ENCODE data around the gene KCNQ1. TPM values are rescaled to one million over a fixed set of nuclear protein-coding genes. Genes with fewer than 3 reads are reported as not detected.

The KCNQ1 gene
- total and polyA plus RNA-seq, 12 donors = 11.0 to 447 (median 320) TPM

GRCh38 chr11:2461253-2461955, 16.6 kb downstream of the KCNQ1 start:
- H3K9me3 ChIP-seq (replicated peaks in 1 of 3) = no peaks in the 10 kb centered on the region
- H3K4me1 ChIP-seq (replicated peaks in 1 of 2) = peaks cover 51 to 73% of the 10 kb centered on the region in 2 donors
- intact Hi-C loops (cut with DNase I) = no loop called here
- H3K27ac ChIP-seq = peak overlapping the region; percentile 83 to 99 (median 92)
- H3K4me3 ChIP-seq = peak overlapping the region in 1 of 4 donors; percentile 49
- TF ChIP-seq POLR2A (IDR thresholded peaks at IDR 0.05) = peak; percentile 15 to 88
- TF ChIP-seq, protein P1, sequence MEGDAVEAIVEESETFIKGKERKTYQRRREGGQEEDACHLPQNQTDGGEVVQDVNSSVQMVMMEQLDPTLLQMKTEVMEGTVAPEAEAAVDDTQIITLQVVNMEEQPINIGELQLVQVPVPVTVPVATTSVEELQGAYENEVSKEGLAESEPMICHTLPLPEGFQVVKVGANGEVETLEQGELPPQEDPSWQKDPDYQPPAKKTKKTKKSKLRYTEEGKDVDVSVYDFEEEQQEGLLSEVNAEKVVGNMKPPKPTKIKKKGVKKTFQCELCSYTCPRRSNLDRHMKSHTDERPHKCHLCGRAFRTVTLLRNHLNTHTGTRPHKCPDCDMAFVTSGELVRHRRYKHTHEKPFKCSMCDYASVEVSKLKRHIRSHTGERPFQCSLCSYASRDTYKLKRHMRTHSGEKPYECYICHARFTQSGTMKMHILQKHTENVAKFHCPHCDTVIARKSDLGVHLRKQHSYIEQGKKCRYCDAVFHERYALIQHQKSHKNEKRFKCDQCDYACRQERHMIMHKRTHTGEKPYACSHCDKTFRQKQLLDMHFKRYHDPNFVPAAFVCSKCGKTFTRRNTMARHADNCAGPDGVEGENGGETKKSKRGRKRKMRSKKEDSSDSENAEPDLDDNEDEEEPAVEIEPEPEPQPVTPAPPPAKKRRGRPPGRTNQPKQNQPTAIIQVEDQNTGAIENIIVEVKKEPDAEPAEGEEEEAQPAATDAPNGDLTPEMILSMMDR (IDR thresholded peaks at IDR 0.05) = no peak
- no peaks in the 10 kb centered on the region for H3K36me3 ChIP-seq (replicated peaks in 1 of 2)
- peak; percentile 67 to 90 (median 88) for DNase-seq
- WGBS, 4 donors = 35 to 55% (median 44%) methylated on average over 10 to 17 of the region's 17 CpGs
- no peaks in the 10 kb centered on the region for H3K27me3 ChIP-seq

GRCh38 chr11:2461956-2462542, 17.2 kb downstream of the KCNQ1 start:
- H3K9me3 ChIP-seq (replicated peaks in 1 of 3) = no peaks in the 10 kb centered on the region
- peak in 3 of 7 donors; percentile 34 to 53 (median 39) for DNase-seq
- H3K4me3 ChIP-seq = peak overlapping the region in 1 of 4 donors; percentile 49
- H3K4me1 ChIP-seq (replicated peaks in 1 of 2) = peaks cover 58 to 77% of the 10 kb centered on the region in 2 donors
- TF ChIP-seq, protein P1 (IDR thresholded peaks at IDR 0.05) = no peak
- no peak for TF ChIP-seq POLR2A (IDR thresholded peaks at IDR 0.05)
- H3K27me3 ChIP-seq = no peaks in the 10 kb centered on the region
- WGBS, 4 donors = 54 to 76% (median 68%) methylated on average over 5 to 14 of the region's 14 CpGs
- H3K36me3 ChIP-seq (replicated peaks in 1 of 2) = no peaks in the 10 kb centered on the region
- intact Hi-C loops (cut with DNase I) = no loop called here
- H3K27ac ChIP-seq = peak overlapping the region; percentile 83 to 99 (median 92)

DNA sequence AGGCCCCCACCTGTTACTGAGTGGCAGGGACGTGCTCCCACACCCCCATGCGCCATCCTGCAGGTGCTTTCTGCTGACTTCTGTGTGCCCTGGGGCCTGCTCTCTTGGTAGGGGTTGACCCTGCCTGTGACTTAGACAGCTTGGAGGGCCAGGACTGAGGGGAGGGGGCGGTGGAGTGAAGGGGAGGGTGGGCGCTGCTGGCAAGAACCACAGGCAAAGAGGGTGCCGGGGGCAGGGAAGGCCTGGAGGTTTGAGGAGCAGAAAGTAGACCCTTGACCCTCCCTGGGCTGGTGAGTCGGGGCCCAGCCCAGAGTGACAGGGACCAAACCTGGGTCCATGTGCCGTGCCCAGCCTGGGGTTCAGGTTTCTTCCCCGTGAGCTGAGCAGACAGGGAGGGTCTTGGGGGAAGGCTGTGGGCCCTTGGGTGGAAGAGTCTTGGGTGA, 17.8 kb downstream of the KCNQ1 start:
- intact Hi-C loops (cut with DNase I) = no loop called here
- TF ChIP-seq, protein P1 (IDR thresholded peaks at IDR 0.05) = no peak
- no peak for TF ChIP-seq POLR2A (IDR thresholded peaks at IDR 0.05)
- Histone ChIP-seq H3K9me3 (replicated peaks in 1 of 3) (no peaks in the 10 kb centered on the region), H3K27me3 (no peaks in the 10 kb centered on the region), H3K4me1 (replicated peaks in 1 of 2) (peaks cover 63 to 77% of the 10 kb centered on the region in 2 donors), H3K4me3 (peak overlapping the region in 1 of 4 donors; percentile 49), H3K36me3 (replicated peaks in 1 of 2) (no peaks in the 10 kb centered on the region), H3K27ac (peak overlapping the region; percentile 83 to 99 (median 92))
- 36 to 60% (median 53%) methylated on average over 6 to 8 of the region's 8 CpGs for WGBS, 4 donors
- DNase-seq = no peak

GRCh38 chr11:2462986-2463765, 18.4 kb downstream of the KCNQ1 start:
- peaks cover 66 to 77% of the 10 kb centered on the region in 2 donors for H3K4me1 ChIP-seq (replicated peaks in 1 of 2)
- DNase-seq = peak; percentile 91 to 96 (median 93)
- H3K27me3 ChIP-seq = no peaks in the 10 kb centered on the region
- TF ChIP-seq POLR2A (IDR thresholded peaks at IDR 0.05) = peak in 1 of 2 donors; percentile 77
- TF ChIP-seq, protein P1 (IDR thresholded peaks at IDR 0.05) = no peak
- H3K9me3 ChIP-seq (replicated peaks in 1 of 3) = no peaks in the 10 kb centered on the region
- no peaks in the 10 kb centered on the region for H3K36me3 ChIP-seq (replicated peaks in 1 of 2)
- peak overlapping the region in 1 of 4 donors; percentile 49 for H3K4me3 ChIP-seq
- peak overlapping the region; percentile 83 to 99 (median 92) for H3K27ac ChIP-seq
- 40 to 55% (median 48%) methylated on average over 14 to 24 of the region's 24 CpGs for WGBS, 4 donors
- intact Hi-C loops (cut with DNase I) = no loop called here

Data from adrenal gland (tissue), 12 donors.